ENCODE measurements around the gene PIK3C2G.

Gene PIK3C2G

GRCh38 chr12:18281941-18282340 is 20.6 kb downstream of the PIK3C2G start:
- no peak for DNase-seq

- no peak for DNase-seq
Observed at GRCh38 chr12:18283831-18284230, 22.5 kb downstream of the PIK3C2G start.

- DNase-seq, result no peak
Observed at GRCh38 chr12:18284386-18284785, 23.1 kb downstream of the PIK3C2G start.

GRCh38 chr12:18285161-18285560 is 23.8 kb downstream of the PIK3C2G start:
- DNase-seq, result no peak

GRCh38 chr12:18290386-18290785 is 29.1 kb downstream of the PIK3C2G start:
- no peak for DNase-seq

- DNase-seq, result no peak
Observed at GRCh38 chr12:18294889-18295288, 33.6 kb downstream of the PIK3C2G start.

GRCh38 chr12:18296201-18296908 is 35.0 kb downstream of the PIK3C2G start:
- DNase-seq, result no peak

- DNase-seq, result no peak
Observed at GRCh38 chr12:18296909-18297280, 35.6 kb downstream of the PIK3C2G start.

GRCh38 chr12:18297902-18298301 is 36.6 kb downstream of the PIK3C2G start:
- no peak for DNase-seq

- no peak for DNase-seq
Observed at GRCh38 chr12:18302809-18303430, 41.6 kb downstream of the PIK3C2G start.

GRCh38 chr12:18304609-18305008 is 43.3 kb downstream of the PIK3C2G start:
- DNase-seq, result no peak

- no peak for DNase-seq
Observed at GRCh38 chr12:18306311-18306710, 45.0 kb downstream of the PIK3C2G start.

GRCh38 chr12:18313306-18313705 is 52.0 kb downstream of the PIK3C2G start:
- DNase-seq, result no peak

- DNase-seq, result peak; percentile 3
Observed at GRCh38 chr12:18320036-18320617, 58.8 kb downstream of the PIK3C2G start.

- DNase-seq, result no peak
Observed at GRCh38 chr12:18320976-18321375, 59.7 kb downstream of the PIK3C2G start.

GRCh38 chr12:18323159-18323558 is 61.8 kb downstream of the PIK3C2G start:
- DNase-seq, result no peak

GRCh38 chr12:18327036-18327435 is 65.7 kb downstream of the PIK3C2G start:
- no peak for DNase-seq

- no peak for DNase-seq
Observed at GRCh38 chr12:18332173-18332572, 70.9 kb downstream of the PIK3C2G start.

GRCh38 chr12:18339633-18340032 is 78.3 kb downstream of the PIK3C2G start:
- no peak for DNase-seq

- DNase-seq, result no peak
Observed at GRCh38 chr12:18340186-18340585, 78.9 kb downstream of the PIK3C2G start.

- DNase-seq, result no peak
Observed at GRCh38 chr12:18340786-18341185, 79.5 kb downstream of the PIK3C2G start.

GRCh38 chr12:18343708-18344107 is 82.4 kb downstream of the PIK3C2G start:
- DNase-seq, result no peak

GRCh38 chr12:18345021-18345735 is 83.9 kb downstream of the PIK3C2G start:
- DNase-seq, result no peak

- DNase-seq, result no peak
Observed at GRCh38 chr12:18352312-18352711, 91.0 kb downstream of the PIK3C2G start.
